Measurements from ENCODE around the gene ANKIB1. TPM values are rescaled to one million over a fixed set of nuclear protein-coding genes. Genes with fewer than 3 reads are reported as not detected.
A peak's percentile ranks its signal among the peaks of the same experiment; 100 is the strongest.

The ANKIB1 gene, protein sequence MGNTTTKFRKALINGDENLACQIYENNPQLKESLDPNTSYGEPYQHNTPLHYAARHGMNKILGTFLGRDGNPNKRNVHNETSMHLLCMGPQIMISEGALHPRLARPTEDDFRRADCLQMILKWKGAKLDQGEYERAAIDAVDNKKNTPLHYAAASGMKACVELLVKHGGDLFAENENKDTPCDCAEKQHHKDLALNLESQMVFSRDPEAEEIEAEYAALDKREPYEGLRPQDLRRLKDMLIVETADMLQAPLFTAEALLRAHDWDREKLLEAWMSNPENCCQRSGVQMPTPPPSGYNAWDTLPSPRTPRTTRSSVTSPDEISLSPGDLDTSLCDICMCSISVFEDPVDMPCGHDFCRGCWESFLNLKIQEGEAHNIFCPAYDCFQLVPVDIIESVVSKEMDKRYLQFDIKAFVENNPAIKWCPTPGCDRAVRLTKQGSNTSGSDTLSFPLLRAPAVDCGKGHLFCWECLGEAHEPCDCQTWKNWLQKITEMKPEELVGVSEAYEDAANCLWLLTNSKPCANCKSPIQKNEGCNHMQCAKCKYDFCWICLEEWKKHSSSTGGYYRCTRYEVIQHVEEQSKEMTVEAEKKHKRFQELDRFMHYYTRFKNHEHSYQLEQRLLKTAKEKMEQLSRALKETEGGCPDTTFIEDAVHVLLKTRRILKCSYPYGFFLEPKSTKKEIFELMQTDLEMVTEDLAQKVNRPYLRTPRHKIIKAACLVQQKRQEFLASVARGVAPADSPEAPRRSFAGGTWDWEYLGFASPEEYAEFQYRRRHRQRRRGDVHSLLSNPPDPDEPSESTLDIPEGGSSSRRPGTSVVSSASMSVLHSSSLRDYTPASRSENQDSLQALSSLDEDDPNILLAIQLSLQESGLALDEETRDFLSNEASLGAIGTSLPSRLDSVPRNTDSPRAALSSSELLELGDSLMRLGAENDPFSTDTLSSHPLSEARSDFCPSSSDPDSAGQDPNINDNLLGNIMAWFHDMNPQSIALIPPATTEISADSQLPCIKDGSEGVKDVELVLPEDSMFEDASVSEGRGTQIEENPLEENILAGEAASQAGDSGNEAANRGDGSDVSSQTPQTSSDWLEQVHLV
- 10 to 100 TPM; 11.5 to 24.2 (median 12.5) TPM for total RNA-seq

DNA sequence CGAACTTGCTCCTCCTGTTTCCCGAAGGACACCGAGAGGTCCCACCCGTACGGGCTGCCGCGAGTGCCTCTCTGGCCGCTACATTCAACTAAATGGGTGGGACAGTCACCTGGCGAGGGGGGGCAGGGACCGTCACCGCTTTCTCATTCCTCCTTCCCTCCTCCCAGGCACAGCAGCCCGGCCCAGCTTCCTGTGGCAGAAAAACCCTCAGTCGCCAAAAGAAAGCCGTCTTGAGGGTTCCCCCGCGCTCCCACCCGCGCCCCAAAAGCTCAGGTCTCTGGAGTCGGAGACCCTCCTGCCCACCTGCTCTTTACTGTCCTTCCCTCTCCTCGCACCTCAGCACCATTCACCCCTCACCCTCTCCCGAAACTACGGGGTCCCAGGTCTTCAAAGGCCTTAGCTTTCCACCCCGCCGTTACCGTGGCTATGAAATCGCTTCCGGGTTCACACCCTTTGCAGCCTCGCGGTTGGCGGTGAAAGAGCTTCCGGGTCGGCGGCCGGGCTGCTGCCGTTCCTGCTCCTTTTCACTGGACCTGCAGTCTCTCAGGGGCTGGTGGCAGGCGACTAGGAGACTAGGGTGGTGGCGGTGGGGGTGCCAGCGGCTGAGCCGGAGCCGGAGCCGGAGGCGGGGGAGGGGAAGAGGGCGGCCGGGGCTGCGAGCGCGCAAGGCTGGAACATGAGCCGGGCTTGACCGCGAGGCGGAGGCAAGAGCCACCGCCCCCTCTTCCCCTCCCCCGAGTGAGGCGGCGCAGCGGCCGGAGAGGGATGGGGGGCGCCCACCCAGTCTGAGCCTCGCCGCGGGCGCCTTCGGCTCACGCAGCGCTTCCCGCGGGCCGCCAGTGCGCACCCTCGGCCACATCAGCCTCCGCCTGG lies at the start of gene ANKIB1, which contains the start of gene KRIT1:
Gene ANKIB1, plus strand, starts transcription at position 488 of the 873 bp plus-strand sequence. CDS start 49,005 bp downstream, outside the sequence.
Gene KRIT1, minus strand, starts transcription at position 428 of the 873 bp plus-strand sequence. CDS start 3,779 bp downstream, outside the sequence.
- ATAC-seq (peak; percentile 94 to 97), DNase-seq (peak; percentile 83 to 84)
- peak within 1 kb of the TSS; percentile 81 to 98 (median 84) for H3K4me3 ChIP-seq
- intact Hi-C loops (cut with DNase I; ENCODE audit: low total_unique reads) (loop anchor here (2.0 to 10.0 kb wide), 5 partner anchors 67 to 983 kb away; partner anchors contain the start of genes AKAP9, FZD1, GATAD1 and LRRD1), in situ Hi-C loops (cut with MboI; ENCODE audit: low sequenced_read_pairs in 4 of 4) (loop anchor here in 2 of 4 donors (10.0 to 25.0 kb wide), 2 partner anchors 199 to 292 kb away; partner anchors contain the start of genes GATAD1 (in 1 of the 2), PEX1 (in 1 of the 2) and RBM48 (in 1 of the 2))
- H3K27me3 ChIP-seq = no peaks in the 10 kb centered on the region
- peaks cover 0 to 7% of the 10 kb centered on the region in 2 donors for H3K36me3 ChIP-seq
- peak within 1 kb of the TSS; percentile 86 to 98 (median 94) for H3K27ac ChIP-seq
- no peaks in the 10 kb centered on the region for H3K9me3 ChIP-seq
- peak; percentile 39 to 56 for TF ChIP-seq POLR2A (IDR thresholded peaks at IDR 0.05)
- TF ChIP-seq, protein P1, sequence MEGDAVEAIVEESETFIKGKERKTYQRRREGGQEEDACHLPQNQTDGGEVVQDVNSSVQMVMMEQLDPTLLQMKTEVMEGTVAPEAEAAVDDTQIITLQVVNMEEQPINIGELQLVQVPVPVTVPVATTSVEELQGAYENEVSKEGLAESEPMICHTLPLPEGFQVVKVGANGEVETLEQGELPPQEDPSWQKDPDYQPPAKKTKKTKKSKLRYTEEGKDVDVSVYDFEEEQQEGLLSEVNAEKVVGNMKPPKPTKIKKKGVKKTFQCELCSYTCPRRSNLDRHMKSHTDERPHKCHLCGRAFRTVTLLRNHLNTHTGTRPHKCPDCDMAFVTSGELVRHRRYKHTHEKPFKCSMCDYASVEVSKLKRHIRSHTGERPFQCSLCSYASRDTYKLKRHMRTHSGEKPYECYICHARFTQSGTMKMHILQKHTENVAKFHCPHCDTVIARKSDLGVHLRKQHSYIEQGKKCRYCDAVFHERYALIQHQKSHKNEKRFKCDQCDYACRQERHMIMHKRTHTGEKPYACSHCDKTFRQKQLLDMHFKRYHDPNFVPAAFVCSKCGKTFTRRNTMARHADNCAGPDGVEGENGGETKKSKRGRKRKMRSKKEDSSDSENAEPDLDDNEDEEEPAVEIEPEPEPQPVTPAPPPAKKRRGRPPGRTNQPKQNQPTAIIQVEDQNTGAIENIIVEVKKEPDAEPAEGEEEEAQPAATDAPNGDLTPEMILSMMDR (IDR thresholded peaks at IDR 0.05 in 4 of 5, conservative IDR thresholded peaks at IDR 0.05 in 1 of 5) = peak in 2 of 5 experiments; percentile 26 to 33
- H3K4me1 ChIP-seq = peaks cover 28 to 38% of the 10 kb centered on the region in 2 donors

DNA sequence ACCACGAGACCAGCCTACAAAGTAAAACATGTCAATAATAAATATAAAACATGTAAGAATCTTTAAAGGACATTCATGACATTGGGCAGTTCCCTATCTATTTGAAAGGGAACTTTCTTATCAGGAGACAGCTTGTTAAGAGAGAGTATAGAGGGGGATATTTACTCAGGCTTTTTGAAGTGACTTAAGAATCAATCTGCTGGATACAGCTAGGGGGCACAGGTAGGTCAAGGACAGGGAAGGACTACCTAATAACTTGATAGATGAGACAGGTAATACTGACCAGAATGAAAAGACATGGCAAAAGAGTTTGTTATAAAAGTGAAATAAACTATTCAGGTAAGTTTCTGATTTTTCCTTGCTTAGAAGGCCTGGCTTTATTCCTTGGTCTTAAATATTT lies 45.0 kb upstream of the ANKIB1 start:
- no peak for ATAC-seq
- Histone ChIP-seq H3K4me3 (no peak overlapping the region), H3K36me3 (peaks cover 0 to 70% of the 10 kb centered on the region in 2 donors), H3K27me3 (no peaks in the 10 kb centered on the region), H3K9me3 (no peaks in the 10 kb centered on the region), H3K4me1 (no peaks in the 10 kb centered on the region), H3K27ac (no peak overlapping the region)
- intact Hi-C loops (cut with DNase I; ENCODE audit: low total_unique reads) (no loop called here), in situ Hi-C loops (cut with MboI; ENCODE audit: low sequenced_read_pairs in 4 of 4) (loop anchor here in 1 of 4 donors (25.0 kb wide), 1 partner anchor 362 kb away; no protein-coding TSS in a partner anchor)
- TF ChIP-seq, protein P1 (IDR thresholded peaks at IDR 0.05 in 4 of 5, conservative IDR thresholded peaks at IDR 0.05 in 1 of 5) = no peak
- no peak for TF ChIP-seq POLR2A (IDR thresholded peaks at IDR 0.05)
- no peak for DNase-seq

DNA sequence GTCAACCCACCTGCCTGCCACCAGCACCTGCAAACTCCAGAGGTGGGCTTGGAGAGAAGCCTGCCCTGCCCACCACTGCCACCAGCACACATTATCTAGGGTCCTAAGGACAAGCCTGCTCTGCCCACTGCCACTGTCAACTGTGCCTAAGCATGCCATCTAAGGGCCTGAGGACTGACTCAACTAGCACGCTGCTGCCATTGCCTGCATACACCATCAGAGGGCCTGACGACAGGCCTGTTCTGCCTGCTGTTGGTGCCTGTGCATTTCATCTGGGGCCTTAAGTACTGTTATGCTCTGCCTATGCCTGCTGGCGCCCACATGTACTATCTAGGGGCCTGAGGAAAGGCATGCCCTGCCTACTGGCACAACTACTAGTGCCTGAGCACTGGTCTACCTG lies 39.8 kb upstream of the ANKIB1 start:
- in situ Hi-C loops (cut with MboI; ENCODE audit: low sequenced_read_pairs in 4 of 4) (loop anchor here in 1 of 4 donors (25.0 kb wide), 1 partner anchor 356 kb away; no protein-coding TSS in a partner anchor), intact Hi-C loops (cut with DNase I; ENCODE audit: low total_unique reads) (no loop called here)

More for the DNA sequence above, 39.8 kb upstream of the ANKIB1 start:
- Histone ChIP-seq H3K4me1 (no peaks in the 10 kb centered on the region), H3K27ac (no peak overlapping the region), H3K9me3 (no peaks in the 10 kb centered on the region), H3K36me3 (peaks cover 0 to 83% of the 10 kb centered on the region in 2 donors), H3K27me3 (no peaks in the 10 kb centered on the region), H3K4me3 (no peak overlapping the region)
- DNase-seq = no peak
- no peak for ATAC-seq
- TF ChIP-seq POLR2A (IDR thresholded peaks at IDR 0.05) = no peak
- TF ChIP-seq, protein P1 (IDR thresholded peaks at IDR 0.05 in 4 of 5, conservative IDR thresholded peaks at IDR 0.05 in 1 of 5) = no peak
